NB4 (cell line): ENCODE measurements around the gene HSPA5.

Experiments
- CTCF ChIP-seq: IDR thresholded peaks from one replicate; pipeline ENCODE4 v1.5.1; 2012; ENCODE audit warnings: low read depth, low read length
- MAX ChIP-seq: IDR thresholded peaks from 2 replicates; pipeline ENCODE4 v1.6.1; 2011; ENCODE audit warnings: low read depth, low read length
- POLR2A ChIP-seq: IDR thresholded peaks from 2 replicates; pipeline ENCODE4 v1.6.1; 2011; ENCODE audit warnings: mild to moderate bottlenecking; ENCODE audit not compliant: insufficient read length; ENCODE audit errors: extremely low read depth

- TF ChIP-seq CTCF = no peak
- TF ChIP-seq POLR2A = no peak
- no peak for TF ChIP-seq MAX
Measured at GRCh38 chr9:125262294-125262991, 21.3 kb upstream of the HSPA5 start.
